Activated gamma-delta T cell (primary cell): Measurements from ENCODE around the gene RASGRF1.
"Not testable (repeated sequence)": the region's sequence is repeated elsewhere in the genome, so short reads cannot be mapped to it uniquely, and the experiment has no call there.

Experiments used
- DNase-seq: peaks from one replicate; lab custom pipeline; 2025; lab: John Stamatoyannopoulos, UW

The RASGRF1 gene

DNA sequence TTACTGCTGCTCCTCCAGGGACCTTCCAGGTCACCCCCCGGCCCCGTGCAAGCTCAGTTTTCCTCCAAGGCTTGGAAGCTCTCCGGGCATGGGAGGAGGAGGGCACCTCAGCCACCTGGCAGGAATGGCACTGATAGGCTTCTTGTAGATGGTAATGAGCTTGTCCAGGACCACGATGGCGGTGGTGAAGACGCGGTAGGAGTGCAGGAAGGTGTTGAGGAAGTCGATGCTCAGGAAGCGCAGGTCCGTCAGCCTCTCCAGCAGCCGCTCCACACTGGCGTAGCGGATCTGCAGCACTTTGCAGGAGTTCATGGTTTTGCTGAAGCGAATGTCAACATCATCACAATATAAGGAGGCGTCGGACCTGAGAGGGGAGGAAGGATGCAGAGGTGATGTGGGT is 84.5 kb downstream of the RASGRF1 start:
- no peak for DNase-seq

DNA sequence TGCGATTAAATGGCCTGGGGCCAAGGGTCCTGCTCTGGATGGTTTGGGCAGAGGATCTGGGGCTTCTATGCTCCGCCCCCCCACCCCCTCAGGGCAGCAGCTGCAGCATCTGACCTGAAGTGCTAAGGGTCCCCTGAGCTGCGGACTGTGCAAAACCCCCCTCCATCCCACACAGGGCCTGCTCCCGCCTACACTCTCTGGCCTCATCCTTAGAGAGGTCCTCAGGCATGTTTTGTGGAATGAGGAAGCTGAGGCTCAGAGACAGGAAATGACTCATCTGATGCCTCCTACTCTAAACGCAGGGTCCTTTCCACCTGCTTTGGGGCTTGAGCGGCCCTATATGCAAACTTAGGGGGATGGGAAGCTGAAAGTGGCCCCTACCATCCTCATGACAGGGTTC is 86.2 kb downstream of the RASGRF1 start:
- DNase-seq, result no peak

DNA sequence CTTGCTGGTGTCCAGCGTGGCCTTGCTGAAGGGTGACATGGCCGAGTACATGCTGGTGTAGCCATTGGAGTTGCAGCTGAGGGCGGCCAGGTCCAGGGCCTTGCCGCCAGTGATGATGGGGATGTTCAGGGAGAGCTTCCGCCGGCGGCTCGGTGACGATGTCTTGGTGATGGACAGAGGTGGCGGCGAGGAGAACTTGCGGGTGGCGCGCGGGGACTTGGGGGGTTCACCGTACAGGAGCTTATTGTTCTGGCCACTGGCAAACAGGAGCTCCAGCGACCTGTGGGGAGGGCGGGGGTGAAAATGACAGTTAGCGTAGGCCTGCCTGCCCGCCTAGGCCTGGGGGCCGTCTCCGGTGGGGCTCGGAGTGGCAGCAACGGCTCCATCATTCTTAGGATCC is 86.7 kb downstream of the RASGRF1 start:
- no peak for DNase-seq

DNA sequence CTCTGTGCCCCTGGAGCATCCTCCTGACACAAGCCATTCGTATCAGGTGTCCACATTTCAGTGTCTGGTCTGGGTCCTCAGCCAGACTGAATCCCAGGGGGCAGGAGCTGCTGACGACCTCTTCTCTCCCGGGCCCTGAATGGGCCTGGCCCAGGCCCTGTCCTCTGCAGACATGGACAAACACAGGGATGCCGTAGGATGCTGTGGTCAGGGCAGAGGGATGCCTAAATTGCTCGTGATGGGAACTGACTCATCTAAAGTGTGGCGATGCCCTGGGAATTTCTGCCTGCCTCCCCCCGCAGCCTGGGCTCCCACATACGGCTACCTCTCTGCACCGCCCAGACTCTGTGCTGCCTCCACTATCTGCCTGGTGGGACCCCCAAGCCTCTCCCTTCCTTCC is 87.3 kb downstream of the RASGRF1 start:
- DNase-seq, result no peak

DNA sequence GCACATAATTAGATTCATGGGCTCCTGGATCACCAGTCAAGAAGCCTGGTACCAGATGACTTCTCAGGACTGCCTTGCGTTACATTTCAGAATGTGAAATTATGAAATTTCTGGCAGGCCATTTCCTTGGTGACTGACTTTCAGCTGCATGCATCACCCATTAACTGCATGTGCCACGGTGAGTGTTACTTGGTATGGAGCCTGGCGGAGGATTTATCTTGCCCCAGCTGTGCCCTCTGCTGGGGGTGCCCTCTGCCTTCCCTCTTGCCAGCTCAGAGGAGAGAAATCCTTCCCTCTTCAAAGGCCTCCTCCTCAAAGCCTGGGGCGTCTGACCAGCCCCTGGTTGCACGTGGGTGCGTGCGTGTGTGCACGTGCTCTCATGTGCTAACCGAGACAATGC is 88.0 kb downstream of the RASGRF1 start:
- DNase-seq, result no peak

DNA sequence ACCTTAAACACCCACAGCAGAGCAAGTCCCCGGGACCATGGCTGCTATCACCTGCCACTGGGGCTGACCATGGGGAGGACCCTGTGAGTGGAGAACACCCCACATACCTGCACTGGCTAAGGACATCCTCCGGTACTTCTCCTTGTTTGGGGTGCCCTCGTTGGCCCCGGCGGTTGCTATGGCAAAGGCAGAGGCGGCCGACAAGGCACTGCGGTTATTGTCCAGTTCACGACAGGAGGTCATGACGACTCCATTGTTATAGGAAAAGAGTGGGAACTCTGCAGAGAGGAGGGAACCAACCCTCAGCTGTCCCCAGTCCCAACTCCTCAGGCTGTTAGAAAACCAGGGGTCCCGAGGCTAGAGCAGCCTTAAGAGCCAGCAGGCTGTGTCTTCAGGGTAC is 90.9 kb downstream of the RASGRF1 start:
- DNase-seq, result no peak

DNA sequence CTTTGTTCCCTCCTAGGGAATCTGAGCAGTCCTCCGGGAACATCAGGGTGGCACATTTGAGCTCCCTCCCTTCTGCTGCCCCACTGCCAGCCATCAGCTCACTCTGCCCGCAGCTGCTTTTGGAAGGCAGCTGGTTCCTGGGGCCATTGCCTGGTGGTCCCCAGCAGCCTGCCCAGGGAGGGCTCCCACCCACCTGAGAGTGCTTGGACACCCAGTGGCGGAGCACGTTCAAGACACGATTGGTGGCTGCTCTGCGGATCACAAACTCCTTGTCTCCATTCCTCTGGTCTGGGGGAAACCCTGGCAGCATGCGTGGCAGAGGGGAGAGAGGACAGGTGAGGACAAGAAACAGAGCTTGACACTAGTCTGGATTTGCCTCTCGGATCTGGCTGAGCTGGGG is 92.1 kb downstream of the RASGRF1 start:
- DNase-seq, result no peak

DNA sequence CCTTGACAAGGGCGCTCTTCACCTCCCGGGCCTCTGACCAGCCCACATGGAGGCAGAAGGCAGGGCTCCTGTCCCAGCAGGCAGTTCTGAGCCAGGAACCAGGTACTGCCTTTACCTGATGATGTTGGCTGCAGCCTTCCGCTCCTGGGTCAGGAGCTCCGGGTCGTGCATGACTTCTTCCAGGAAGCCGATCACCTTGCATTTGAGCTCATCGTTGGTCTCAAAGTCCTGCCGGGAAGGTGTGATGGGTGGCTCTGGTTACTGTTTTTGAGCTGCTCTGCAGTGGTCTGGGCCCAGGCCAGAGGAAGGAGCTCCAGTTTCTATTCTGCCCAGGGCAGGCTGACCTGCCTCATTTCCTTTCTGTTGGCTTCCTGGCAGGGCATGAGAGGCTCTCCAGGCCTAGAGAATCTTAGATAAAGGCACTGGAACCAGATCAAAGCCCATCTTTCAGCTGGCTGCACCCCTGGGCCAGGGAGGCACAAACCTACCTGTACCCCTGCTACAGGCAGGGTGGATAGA is 92.5 kb downstream of the RASGRF1 start:
- no peak for DNase-seq

DNA sequence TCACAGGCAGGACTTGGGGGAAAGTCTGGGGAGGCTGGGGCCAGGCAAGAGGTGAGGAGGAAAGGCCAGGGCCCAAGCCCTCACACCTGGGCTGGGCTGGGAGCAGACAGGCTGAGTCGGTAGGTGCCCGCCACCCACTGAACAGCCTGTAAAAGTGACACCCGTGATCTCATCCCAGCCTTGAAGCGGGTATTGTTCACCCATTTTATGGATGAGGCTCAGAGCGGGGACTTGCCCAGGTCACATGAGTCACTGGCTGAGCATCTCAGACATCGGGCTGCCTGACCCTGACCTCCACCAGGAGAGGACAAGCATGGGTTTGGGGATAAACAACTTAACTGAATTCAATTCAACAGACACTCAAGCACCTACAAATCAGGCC is 93.7 kb downstream of the RASGRF1 start:
- DNase-seq, result no peak

DNA sequence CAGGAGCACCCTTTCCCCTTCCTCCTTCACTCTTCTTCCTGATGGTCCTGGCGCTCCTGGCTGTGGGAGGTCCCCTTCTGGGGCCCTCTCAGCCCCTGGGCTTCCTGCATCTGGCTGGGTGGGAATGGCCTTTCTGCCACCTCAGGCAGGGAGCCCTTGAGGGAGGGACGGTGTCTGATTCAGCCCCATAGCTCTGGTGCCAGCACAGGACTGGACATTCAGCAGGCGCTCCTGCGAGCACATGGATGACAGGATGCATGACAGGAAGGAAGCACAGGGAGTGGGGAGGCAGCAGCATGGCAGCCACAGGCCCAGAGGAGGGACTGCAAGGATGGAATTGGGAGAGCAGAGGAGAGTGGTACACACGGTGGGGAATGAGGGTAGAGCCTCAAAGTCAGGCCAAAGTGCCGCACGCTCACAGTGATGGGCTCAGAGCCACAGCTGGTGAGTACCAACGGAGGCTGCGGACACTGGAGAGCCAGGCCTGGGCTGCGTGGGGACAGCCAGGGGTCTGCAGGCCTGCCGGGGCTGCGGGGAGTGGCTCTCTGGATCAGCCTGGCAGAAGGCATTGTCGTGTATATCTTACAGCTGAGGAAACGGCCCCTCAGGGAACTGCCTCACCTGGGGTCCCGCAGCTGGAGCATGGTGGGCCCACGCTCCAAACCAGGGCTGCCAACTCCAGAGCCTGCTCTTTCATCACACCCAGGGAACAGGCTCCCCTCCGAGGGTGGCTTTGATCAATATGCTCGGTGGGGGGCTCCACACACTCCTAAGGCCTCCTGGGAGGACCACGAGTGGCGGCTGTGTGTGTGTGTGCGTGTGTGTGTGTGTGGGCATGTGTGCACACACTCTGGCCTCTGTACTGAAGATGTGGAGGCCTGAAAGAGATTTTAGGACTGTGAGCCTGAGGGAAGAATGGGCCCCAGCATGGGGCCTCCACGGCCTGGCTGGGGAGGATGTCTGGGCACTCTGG is 94.4 kb downstream of the RASGRF1 start:
- DNase-seq, result no peak

DNA sequence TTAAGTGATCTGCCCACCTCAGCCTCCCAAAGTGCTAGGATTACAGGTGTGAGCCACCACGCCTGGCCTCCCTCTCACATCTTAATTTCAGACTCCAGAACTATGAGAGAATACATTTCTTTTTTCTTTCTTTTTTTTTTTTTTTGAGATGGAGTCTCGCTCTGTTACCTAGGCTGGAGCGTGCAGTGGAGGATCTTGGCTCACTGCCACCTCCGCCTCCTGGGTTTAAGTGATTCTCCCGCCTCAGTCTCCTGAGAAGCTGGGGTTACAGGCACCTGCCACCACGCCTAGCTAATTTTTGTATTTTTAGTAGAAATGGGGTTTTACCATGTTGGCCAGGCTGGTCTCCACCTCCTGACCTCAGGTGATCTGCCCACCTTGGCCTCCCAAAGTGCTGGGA is 95.4 kb downstream of the RASGRF1 start:
- not testable (repeated sequence) for DNase-seq

DNA sequence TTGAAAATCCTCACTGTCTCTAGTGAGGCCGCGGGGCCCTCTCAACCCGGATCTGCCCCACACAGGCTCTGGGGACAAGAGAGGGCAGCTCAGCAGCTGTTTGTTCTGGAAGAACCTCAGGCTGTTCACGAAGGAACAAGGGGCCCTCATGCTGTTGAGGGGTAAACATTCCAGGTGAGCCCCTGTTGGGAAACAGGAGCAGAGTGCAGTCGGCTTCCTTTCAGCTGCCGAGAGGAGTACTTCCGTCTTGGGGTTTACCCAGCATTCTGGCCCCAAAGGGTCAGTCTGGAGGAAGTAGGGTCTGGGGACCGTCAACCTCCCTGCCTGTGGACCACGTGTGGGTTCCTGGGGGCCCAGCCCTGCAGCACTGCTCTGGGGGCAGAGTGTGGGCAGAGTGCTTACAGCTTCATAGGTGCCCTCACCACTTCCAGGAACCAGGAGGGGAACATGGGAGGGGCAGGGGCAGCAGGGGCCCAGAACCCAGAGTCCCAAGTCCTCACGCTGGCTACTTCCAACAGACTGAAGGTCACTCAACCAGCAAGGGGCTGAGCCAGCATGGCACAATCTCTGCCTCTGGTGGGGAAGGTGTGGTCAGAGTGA is 96.5 kb downstream of the RASGRF1 start:
- no peak for DNase-seq

DNA sequence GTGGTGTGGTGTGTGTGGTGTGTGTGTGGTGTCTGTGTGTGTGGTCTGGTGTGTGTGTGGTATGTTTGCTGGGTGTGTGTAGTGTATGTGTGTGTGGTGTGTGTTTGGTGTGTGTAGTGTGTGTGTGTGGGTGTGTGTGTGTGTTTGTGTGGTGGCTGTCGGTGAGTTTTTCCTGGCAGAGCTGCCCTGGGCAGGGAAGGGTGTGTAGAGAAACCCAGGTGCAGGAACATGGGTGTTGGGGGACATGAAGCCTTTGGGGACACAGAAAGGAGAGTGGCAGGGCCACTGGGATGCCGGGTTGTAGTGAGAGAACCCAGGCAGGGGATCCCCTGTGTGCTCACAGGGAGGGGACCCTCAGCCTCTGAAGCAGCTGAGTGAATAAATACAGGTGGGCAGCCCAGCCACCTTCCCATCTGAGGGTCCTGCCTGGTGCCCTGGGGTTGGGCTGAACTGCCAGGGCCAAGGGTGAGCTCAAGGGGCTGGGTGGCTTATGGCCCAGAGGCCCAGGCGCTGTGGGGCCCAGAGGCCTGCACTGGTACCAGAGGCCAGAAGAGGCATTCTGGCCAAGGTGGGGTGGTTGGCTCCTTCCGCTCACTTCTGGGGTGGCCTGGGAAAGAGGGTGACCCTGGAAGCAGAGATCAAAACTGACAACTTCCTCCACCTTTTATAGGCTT is 97.2 kb downstream of the RASGRF1 start:
- no peak for DNase-seq

DNA sequence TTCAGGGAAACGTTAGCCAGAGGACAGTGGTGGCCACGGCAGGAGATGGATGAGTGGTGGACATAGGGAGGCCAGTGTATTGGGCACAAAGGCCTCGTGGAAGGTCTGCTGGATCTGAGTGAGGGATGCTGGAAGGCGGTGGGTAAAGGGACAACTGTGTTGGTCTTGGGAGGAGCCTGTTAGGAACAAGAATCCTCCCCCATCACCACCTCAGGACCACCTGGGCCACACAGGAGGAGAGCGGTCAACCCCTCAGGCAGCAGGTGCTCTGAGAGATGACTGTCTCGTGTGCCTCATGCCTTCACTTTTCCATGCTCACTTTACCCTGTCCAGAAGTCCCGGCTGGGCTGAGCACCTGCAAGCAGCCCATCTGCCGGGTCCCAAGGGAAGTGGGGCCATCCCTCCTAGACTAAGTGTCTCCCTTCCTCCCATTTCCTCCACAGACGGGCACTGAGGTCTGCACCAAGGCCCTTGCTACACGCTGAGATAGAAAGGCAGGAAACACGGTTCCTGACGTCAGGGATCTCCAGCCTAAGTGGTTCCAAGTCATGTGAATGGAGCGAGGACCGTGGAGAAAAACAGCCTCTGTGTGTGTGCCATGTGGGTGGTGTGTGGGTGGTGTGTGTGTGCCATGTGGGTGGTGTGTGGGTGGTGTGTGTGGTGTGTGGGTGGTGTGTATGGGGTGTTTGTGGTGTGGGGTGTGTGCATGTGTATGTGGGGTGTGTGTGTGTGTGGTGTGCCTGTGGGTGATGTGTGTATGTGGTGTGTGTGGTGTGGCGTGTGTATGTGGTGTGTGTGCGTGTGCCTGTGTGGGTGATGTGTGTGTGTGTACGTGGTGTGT is 97.9 kb downstream of the RASGRF1 start:
- no peak for DNase-seq

DNA sequence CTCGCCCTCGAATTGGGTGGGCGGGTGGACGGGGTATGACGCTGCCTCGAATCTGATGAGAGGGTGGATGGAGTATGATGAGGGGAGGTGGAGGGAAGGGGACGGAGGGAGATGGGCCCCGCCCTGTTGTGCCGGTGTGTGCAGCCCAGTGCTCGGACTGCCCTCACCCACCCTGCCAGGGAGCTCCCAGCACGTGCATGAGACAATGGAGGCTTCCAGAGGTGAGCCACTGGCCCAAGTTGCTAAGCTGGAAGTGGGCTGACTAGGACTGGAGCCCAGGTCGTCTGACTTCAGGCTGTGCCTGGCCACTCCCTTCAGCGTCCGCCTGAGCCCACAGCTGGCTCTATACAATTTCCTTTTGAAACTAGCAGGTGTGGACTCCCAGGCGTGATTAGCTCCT is 98.7 kb downstream of the RASGRF1 start:
- DNase-seq, result no peak

DNA sequence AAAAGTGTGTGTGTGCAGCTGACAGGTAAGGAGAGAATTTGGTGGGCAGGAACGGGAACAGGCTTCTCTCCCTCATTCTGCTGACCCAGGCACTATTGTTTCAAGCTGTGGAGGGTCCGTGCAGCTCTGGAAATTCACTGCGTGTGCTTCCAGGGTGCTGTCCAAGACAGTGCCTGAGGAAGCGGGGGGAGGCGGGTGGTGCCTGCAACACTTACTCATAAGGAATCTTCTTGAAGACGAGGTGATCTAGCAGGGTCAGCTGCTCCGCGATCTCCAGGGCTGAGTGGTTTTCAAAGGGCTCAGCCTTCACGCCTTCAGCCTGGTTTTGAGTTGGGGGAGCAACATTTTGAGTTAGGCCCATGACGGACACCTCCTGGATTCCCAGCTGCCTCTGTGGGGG is 99.1 kb downstream of the RASGRF1 start:
- DNase-seq, result no peak

DNA sequence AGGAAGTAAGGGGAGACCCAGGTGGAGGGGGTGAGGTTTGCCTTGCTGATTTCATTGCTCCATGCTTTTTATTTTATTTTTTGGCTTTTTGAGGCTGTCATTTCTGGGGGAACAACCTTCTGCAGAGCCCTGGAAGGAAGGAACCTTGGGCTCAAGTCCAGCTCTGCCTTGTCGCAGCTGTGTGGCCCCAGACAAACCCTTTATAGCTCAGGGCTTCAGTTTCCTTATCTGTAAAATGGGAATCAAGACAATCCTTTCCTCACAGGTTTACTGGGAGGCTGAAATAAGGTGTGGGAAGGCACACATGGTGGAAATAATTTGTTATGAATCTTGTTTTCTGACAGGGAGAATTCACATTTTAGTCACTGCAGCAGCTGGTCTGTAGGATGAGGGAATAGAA is 100.3 kb downstream of the RASGRF1 start:
- DNase-seq, result no peak

DNA sequence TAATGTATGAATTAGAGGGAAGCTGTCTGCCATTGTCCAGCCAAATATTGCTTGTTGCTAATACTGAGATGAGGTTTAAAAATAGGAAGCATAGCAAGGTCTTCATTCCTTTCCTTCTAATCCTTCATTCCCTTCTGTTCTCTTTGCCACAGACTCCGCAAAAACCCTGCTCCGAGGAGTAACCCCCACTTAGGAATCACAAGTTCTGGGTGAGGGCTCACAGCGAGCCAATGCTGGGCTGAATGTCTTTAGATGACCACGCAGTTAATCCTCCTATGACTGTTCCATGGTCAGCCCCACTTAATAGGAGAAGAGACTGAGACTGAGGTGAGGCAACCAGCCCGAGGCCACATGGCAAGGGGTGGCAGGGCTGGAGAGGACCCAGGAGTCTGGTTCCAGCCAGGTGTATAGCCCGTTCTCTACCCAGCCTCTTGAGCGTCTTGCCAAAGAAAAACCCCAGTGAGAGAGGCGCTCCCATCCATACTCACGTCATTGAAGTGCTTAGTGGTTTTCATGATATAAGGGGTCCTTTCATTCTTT is 100.8 kb downstream of the RASGRF1 start:
- DNase-seq, result no peak

DNA sequence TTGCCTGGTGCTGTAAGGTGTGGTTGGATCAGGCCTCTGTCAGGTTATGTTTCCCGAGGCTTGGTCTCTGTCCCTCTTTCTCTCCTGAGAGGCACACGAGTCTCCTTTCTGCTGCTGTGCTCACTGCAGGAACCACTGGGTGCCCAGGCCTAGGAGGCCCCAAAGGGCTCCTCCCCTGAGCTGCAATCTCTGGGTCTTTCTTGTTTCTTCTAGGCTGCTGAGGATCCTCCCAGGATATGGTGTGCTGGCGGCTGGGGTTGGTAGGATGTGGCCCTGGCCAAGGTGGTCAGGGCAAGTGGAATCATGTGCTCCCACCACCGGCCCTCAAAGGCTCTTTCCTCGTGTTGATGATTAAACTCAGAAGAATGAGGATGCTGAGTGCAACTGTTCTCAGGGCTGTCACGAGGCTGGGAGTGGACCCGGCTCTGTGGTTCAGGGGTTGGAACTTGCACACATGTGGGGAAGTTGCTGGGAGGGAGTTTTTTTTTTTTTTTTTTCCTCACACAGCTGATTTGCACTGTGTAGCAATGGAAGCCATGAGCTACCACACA is 102.1 kb downstream of the RASGRF1 start:
- DNase-seq, result no peak

DNA sequence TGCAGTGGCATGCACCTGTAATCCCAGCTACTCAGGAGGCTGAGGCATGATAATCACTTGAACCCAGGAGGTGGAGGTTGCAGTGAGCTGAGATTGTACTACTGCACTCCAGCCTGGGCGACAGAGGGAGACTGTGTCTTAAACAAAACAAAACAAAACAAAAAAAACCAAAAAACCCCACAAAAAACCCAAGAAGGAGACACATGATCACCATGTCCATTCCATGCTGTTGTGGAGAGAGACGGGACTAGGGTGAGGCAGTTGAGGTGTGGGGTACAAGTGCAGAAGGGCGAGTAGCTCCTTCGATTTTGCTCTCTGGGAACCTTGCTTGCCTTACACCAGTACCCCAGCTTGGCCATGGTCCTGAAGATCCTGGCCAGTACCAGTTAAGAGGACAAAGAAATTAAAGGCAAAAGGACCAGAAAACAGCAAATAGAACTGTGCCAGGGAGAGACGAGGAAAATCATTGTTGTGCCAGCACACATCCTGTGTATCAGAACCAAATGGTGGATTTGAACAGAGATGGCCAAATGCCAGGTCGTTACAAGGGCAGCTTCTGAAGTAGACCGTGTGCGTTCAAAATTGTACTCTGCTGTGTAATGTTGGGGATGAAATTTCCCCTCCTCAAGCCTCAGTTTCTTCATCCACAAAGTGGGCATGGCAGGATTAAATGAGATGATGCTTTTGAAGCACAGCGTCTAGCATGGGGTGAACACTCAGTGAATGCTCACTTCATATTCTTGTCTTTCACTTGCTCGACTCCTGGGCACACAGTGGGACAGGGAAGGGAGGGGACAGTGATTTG is 102.8 kb downstream of the RASGRF1 start:
- no peak for DNase-seq
